NCI-H524 treated with DMSO at 0.1 percent for 48 hours (cell line): ENCODE data around the gene DPYD.

Experiments
- DNase-seq: peaks from one replicate; lab custom pipeline; 2025; lab: John Stamatoyannopoulos, UW

DPYD gene

DNA sequence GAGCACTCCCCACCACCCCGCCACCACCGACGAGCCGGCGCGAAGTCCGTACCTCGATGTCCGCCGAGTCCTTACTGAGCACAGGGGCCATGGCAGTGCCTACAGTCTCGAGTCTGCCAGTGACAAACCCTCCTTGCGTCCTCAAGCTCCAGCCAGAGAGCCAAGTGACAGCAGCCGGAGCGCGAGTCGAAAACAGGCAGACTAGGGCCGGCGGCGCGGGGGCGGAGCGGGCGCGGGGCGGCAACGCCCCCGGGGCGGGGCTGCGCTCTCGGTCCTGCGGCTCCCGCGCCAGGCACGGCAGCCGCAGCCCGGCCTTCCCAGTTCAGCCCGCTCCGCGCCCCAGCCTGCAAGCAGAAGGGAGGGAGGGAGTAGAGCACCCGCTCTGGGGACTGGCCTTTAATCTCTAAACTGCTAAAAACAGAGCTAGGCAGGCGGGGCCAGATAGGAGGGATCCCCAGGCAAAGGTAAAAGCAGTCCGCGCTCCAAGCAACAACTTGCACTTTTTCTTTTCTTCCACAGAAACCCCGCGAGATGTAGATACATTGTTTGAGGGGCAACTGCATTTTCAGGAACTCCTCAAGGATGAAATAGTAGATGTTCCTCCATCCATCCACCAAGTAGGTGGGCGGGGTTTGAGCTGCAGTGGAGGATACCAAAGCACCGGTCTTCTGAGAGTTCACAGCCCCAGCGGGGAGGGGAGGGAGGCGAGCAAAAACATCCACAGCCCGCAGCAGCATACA, at the start of gene DPYD:
Gene DPYD, minus strand, starts transcription at position 203 of the 740 bp plus-strand sequence. Its CDS starts 112 bp downstream, at position 91.
- DNase-seq: peak; percentile 80

DNA sequence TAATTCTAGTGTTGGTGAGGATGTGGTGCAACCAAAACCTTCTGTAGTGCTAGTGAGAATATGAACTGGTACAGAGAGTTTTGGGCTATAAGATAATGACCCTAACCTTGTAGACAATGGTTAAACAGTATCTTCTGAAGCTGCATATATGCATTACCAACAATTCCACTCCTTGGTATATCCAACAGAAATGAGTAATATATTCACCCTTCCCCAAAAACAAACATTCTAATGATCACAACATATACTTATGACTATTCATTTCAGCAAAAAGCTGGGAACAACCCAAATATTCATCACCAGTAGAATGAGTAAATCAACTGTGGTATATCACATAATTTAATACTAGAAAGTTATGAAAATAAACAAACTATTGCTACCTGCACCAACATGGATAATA, 39.6 kb upstream of the DPYD start:
- DNase-seq: no peak

DNA sequence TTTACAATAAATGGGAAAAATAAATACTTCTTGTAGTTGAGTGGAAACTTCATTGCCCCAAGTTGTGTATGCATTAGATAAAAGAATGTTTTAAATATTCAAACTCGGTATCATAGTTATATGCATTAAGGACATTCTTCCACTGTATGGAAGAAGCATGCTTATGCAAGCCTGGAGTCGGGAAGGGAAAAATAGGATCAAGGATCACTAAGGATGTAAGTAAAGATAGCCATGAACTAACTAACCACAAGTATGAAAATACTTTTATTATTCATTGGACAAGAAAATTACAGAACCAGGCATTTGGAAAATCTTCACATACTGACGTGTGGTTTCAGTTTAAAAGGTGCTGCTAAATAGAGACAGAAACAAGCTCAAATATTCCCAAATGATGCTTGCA, 26.9 kb upstream of the DPYD start:
- DNase-seq: no peak

DNA sequence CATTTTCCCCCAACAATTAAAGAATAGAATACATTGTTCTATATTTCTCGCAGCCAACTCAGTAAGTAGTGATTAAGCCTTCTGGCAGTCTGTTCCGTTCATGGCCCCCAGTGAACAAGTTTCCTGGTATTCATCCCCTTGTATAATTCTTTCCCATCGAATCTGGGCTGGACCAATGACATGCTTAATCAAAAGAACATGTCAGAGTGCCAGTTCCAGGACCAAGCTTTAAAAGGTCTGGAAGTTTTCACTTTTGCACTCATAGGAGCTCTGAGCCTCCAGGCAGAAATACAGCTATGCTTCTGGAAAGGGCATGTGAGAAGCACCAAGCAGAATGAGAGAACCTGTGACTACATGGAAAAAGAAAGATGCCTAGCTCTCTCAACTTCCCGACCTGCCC, 22.5 kb upstream of the DPYD start:
- no peak for DNase-seq

DNA sequence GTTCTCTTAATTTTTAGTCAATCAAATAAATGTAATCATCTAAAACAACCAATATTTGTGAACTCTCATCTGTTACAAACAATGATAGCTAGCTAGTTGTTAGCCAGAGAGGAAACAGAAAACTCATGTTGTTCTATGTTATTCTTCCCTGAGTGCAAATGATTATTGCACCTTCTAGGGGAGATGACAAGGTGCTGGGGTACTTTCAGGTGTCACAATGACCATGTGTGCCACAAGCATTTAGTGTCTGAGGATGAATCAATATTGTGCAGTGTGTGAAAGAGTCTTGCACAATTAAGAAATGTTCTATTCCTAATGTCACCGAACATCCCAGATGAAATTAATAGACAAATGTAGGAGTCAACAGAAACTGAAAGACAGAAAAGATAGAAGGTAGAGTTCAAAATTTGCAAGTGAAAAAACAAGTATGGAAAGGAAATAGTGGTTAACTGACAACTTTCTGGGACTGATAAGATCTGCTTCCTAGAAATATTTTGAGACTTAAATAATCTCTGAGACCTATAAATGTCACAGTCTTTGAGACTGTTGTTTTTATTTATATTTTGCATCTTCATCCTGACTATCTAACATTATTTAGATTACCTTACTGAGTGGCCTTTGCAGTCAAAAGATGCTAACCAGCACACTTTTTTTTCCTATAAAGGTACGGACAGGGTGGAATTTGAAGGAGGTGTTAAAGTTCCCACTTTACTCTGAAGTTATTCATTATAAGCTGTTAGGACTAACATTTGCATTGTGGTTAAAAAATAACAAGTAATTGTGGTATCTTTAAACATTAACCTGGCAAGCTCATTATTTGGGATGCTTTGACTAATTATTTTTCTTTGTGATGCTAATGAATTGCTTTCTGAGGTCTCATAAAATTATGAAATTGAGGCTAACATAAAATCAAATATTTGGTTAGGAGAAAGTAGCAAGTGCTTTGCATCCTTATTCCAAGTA, 21.6 kb upstream of the DPYD start:
- DNase-seq: no peak

DNA sequence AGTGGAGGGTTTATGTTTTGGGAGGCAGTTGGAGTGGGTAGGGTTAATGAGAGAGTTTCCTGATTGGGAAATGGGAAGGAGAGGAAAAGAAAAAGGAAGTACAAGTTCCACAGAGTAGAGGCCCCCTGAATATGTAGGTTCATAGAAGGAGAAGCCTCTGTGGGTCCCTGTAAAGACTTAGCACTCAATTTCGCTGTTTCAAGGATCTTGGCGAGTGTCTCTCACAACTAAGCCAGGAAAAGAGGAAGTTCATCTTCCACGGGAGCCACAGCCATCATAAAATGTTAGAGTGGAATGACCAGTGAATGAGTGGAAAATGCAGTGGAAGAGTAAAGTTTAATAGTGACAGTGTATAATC, 17.4 kb upstream of the DPYD start:
- no peak for DNase-seq

DNA sequence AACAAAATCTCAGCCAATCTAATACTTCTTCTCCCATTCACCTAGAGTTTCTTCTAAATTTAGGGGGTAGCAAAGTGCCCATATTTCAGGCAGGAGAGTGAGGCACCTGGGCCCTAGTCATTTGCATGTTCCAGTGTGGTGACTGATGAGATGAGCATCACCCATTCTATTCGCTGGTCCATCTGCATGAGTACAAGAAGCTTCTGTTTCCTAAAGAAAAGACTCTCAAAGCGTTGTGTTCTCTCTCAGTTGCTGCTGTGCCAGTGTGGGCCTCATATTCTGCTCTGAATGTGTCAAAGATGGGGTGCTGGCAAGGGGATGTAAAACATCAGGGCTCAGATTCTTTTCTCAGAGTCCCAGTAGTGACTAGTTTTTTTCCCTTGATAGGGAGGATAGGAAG, 16.1 kb upstream of the DPYD start:
- DNase-seq: no peak

DNA sequence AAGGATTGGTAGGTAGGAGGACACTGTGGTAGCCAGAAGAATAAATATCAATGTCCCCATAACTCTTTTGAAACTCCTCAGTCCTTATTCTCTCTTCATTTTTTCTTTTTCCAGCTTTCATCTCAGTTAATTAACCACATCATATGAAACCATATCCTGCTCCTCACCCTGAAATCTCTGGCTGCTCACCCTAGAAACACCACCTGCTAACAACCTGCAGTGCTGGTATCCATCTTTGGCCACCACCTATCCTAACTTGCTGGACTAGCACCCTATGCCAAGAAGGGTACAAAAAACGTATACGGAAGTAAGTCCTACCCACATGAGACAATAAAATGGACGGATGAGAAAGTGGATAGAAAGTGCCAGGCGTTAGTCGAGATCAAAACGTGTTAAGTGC, 13.7 kb upstream of the DPYD start:
- DNase-seq: no peak

DNA sequence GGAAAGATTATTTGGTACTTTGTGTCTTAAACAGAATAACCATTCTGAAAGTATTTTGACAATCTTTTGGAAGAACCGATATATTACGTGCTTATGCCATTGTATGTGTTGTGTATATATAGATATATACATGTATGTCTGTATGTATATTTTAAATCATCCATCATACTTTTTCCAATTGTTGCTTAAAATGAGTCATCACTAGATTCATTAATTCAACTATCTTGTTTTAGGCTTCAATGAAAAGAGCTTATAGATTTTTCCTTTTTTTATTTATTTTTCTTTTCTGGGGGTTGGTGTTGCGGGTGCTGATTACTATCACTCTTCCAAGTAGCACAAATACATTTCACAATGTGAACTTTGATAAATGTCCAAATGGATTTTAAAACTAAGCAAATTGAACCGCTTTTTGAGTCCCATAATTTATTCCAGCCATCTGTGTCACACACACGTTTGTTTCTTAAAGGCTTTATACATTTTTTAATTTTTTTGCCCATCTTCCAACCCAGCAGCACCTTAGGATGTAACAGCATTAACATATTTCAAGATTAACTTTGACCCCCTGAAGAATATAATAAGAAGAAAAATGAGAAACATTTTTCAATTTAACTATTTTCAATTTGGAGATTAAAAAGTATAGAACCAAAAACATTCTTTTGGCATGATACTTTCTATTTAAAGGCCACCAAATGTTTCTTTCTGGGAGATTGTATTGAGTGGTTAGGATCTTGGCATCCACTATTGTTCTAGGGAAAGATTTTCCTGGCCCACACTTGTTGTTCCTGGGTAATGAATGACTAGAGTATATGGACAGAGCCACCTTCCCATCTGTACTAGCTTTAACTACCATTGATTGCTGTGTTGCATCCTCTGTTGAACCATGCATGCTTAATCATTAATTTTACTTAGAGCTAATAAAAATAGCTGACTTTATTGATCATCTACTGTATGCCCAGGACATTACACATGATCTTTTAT, 9.3 kb upstream of the DPYD start:
- DNase-seq: no peak

DNA sequence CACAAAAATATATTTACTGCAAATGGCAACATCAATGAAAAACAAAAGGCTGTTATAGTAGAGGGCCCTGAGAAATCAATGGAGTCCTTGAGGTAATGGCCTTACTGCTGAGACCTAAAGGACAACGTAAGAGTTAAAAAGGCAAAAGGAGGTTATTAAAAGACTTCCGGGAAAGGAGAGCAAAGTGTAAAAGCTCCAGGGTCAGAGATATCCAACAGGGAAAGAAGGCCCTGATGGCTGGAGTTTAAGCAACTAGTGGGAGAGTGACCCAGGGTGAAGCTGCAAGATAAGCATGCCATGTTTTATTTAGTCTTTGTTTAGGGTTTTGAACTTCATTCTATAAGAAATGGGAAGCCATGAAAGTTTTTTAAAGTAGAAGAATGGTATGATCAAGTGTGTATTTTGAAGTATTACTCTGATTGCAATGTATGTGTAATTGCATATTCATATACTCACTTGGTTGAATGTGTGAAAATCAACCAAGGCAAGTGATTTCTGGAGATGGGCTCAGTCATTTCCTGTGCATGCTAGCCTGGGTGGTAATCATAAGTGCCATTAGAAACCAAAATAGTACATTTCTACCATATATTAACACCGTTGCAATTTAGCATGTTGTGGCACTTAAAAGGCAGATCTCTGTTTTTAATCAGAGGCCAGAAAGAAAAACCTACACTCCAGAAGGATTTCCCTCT, 5.3 kb upstream of the DPYD start:
- no peak for DNase-seq

DNA sequence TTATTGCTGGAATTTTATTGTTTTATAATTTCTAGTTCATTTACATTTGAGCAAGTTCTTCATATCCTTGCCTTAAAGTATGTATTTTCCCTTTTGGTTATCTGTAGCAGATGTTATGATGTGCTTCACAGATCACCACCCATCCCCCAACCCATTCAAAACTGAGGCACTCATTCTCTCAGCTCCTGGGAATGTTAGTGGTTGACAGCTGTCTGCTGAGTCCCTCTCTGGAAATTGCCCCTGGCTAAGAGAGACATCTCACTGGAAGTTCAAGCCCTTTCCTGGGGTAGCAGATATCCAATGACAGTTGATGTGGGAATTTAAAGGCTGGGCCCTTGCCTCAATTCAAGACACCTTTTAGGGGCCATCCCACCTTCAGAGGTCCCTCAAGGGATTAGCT, 4.3 kb upstream of the DPYD start:
- peak; percentile 72 for DNase-seq

DNA sequence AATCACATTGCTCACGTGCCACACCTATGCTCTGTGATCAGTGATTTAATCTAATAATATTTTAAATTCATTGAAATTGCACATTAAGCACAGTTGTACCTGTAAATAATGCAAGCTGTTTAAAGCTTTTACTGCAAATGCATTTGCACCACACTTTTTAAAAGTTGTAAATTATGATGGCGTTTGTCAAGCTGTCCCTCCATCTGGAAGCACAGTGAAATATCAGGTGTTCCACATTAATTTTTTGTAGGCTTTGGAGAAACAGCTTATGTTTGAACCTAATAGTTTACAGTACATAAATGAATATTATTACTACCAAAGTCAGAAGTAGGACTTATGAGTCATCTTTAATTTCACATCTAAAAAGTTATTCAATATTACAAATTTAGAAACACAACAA, 3.0 kb upstream of the DPYD start:
- DNase-seq: no peak

DNA sequence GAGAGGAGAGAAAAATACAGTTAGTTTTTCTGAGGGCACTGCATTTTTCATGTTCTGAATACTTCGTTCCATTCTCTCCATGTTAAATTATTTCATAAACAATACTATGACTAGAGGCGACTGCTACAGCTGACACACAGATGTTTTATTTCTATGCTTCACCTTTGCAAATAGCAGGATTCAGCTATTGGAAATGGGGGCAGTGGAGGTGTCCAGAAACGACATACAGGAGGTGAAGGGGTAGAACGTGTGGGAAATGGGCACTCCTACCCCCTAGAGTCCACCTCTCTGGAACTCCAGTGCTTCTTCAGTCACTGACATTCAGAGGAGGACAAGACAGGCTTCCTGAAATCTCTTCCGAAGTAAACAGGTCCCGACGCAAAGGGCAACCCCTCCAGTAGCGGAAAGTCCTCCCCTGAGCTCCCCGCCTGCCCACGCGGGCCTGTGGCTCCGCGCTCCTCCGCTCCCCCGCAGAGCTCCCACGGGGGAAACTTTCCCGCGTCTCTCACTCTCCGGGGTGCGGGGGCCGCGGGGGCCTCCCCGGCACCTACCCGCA, 480 bp downstream of the DPYD start:
- DNase-seq: no peak

DNA sequence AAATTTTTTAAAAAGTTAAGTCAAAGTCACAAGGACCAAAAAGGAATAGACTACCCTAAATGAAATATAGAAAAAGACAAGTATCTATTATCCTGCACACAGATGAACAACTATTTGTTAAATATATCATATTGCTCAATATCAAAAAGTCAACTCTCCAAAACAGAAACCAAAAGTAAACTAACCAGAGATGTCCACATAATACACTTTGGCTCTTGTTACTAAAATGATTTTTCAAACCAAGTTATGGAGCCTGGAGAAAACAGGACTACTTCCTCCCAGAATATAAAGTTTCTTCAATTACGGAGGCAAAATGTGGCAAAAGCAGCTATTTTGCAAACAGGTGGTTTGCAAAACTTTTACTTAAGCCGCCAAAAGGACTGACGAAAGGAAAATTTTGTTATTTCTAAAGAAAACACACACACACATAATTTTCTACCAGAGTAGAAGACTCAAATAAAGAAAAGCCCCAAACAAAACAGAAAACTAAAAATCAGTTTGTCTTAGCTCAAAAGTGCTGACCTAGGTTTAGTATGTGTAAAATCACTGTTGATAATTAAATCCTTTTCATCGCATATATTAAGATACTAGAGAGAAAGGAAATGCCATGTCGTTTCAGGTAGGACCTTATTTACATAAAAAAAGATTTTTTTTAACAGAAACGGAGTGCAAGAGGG, 1.1 kb downstream of the DPYD start:
- no peak for DNase-seq

DNA sequence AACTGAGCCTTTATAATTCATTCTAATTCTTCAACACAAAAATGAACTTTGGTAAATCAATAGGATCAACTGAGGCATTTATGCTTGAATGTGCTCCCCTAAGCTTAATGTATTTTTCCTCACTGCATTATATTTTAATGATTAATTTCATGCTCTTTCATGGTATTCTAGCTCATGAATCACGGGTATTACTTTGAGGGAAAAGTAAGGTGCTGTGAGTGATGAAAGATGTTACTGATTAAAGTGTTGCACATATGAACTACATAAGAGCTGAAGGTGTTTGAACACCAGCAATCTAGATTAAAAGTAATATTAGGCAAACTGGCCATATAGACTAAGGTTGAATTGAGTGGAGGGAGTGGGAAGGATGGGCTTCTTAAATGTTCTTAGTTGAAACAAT, 1.9 kb downstream of the DPYD start:
- no peak for DNase-seq

DNA sequence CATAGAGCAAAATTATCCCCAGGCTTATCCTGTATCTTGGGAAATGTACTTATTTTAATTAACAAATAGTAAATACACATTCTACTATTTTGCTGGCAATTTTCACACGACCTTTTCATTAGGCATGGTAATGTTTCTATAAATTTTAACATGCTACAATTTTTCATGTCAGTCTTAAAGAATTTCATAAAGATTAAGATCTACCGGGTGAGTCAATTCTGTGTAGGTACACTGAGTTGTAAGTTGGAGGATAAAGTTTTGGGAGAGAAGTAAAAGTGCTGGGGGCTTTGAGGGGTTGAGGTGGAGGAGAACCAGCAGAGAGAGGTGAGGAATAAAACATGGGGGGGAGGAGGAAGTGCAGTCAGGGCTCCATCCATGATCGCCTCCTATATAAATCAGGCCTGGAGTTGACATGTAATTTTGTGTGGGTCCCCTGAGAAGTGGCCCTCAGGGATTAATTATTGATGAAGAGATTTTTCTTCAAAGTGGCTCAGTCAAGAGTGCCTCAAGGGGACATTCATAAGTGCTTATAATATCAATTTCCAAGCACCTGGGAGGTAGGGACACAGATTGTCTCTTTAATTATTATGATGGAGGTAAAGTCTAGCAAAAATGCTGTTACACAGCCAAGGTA, 7.2 kb downstream of the DPYD start:
- DNase-seq: peak; percentile 65

DNA sequence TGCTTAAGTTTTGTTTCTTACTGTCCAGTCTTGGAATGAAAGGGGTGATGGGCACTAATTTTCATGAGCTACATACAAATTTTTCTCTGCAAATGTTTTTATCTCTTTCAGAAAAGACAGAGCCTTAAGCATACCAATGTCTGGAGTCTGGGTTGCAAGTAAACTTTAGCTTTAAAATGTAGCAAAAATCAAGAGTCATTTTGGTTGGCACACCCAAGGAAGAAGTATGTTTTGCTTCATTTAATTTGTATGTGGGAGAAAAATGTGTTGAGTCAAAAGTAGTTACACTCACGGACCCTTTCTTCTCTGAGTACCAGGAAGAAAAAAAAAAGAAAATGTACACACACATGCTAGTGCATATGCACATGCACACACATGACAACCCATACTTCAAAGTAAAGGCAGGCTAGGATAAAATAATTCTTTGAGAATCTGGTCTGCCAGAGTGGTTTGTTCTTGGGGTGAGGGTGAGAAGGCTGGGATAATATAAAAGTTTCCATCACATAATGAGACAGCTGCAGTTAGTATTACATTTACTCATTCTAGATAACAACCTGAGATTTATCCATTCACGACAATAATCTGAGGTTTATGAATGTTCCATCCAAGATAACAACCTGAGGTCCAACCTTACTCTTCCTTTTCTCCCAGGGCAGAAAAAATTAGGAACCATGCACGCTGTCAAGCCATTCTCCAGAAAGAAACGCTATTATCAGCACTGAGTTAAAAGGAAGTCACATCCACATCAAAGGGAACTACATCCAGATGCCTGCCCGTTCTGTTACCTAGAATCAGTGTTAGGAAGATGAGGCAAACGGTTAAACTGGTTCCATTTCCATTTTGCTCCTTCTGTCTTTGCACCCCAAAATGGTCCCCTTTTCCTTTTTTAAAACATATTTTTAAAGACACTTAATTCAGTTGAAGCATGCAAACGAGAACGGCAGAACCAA, 9.3 kb downstream of the DPYD start:
- no peak for DNase-seq

DNA sequence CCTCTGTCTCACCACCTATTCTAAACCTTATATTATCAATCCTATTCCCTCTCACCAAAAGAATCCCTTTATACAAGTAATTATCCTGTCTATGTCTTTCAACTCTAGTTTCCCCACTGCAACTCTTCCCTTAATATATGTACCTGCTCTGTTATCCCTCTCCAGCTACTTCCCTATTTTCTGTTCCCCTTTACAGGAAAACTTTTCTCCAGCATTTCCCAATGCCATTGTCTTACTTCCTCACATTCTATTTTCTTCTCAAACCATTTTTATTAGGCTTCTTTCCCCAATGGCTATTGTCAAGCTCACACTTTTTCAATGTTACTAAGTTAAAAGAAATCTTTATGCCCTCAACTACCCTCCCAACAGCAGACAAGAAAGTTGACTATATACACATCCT, 11.6 kb downstream of the DPYD start:
- DNase-seq: no peak

DNA sequence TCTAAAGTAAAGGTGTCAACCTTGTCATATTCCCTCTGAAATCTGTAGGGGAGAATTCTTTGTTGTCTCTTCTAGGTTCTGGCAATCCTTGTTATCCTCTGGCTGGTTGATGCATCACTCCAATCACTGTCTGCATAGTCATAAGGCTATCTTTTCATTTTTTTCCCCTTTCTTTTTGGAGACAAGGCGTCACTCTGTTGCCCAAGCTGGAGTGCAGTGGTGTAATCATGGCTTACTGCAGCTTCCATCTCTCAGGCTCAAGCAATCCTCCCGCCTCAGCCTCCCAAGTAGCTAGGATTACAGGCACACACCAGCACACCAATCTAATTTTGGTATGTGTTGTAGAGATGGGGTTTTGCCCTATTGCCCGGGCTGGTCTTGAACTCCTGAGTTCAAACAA, 12.9 kb downstream of the DPYD start:
- no peak for DNase-seq
